ENCODE measurements around the gene KIAA0232. TPM values are rescaled to one million over a fixed set of nuclear protein-coding genes. Genes with fewer than 3 reads are reported as not detected.

The KIAA0232 gene
- total and polyA plus RNA-seq, 9 of the 15 experiments (the other 6 are each of a cell fraction or from before 2014, with no cell fraction given) = 3.5 to 17.4 (median 13.0) TPM

DNA sequence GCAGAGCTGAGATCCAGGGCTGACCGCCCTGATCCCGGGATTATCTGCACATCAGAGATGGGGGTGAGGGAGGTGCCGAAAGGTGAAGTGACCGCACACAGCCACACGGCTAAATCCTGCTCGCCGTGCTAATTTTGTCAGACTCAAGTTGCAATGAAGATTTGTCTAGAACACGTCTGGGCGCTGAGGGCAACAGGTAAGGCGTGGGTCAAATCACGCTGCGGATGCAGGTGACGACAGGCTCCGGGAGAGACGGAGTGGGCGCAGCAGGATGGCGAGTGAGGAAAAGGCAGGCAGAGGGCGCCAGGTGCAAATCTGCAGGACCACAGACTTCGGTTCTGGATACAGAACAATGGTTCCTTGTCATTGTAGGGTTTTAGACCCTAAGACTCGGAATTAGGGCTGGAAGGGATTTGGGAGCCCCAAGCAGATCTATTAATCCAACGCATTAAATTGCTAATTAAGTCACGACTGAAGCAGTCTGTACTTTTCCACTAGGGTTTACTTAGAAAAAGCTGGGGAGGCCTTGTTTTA is 125.2 kb downstream of the KIAA0232 start (continued):
- TF ChIP-seq, protein P1, sequence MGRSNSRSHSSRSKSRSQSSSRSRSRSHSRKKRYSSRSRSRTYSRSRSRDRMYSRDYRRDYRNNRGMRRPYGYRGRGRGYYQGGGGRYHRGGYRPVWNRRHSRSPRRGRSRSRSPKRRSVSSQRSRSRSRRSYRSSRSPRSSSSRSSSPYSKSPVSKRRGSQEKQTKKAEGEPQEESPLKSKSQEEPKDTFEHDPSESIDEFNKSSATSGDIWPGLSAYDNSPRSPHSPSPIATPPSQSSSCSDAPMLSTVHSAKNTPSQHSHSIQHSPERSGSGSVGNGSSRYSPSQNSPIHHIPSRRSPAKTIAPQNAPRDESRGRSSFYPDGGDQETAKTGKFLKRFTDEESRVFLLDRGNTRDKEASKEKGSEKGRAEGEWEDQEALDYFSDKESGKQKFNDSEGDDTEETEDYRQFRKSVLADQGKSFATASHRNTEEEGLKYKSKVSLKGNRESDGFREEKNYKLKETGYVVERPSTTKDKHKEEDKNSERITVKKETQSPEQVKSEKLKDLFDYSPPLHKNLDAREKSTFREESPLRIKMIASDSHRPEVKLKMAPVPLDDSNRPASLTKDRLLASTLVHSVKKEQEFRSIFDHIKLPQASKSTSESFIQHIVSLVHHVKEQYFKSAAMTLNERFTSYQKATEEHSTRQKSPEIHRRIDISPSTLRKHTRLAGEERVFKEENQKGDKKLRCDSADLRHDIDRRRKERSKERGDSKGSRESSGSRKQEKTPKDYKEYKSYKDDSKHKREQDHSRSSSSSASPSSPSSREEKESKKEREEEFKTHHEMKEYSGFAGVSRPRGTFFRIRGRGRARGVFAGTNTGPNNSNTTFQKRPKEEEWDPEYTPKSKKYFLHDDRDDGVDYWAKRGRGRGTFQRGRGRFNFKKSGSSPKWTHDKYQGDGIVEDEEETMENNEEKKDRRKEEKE (IDR thresholded peaks at IDR 0.05; ENCODE audit: borderline replicate concordance in 1 of 2, control insufficient read depth in 1 of 2, low read depth in 2 of 2, low read length in 1 of 2) = no peak
- TF ChIP-seq MTA2 (IDR thresholded peaks at IDR 0.05; ENCODE audit: low read depth) = no peak
- no peak for TF ChIP-seq NR1H2 (CRISPR knock-in tag; IDR thresholded peaks at IDR 0.05)
- no peak for TF ChIP-seq ZNF77 (CRISPR knock-in tag; IDR thresholded peaks at IDR 0.05)
- TF ChIP-seq DEAF1 (CRISPR knock-in tag; IDR thresholded peaks at IDR 0.05) = peak; percentile 34; the same call in 1 of the 2 replicates
- TF ChIP-seq ZEB2 (IDR thresholded peaks at IDR 0.05) = 0 out of 2 replicates have a peak, but pooled peaks have one; percentile 36
- no peak for TF ChIP-seq ETV5 (CRISPR knock-in tag; IDR thresholded peaks at IDR 0.05; ENCODE audit: low read depth)
- TF ChIP-seq ZNF583 (CRISPR knock-in tag; IDR thresholded peaks at IDR 0.05) = 0 out of 2 replicates have a peak, but pooled peaks have one; percentile 20
- TF ChIP-seq ADNP (tag; IDR thresholded peaks at IDR 0.05) = no peak
- TF ChIP-seq MLX (CRISPR knock-in tag; conservative IDR thresholded peaks at IDR 0.05) = no peak
- no peak for TF ChIP-seq HCFC1 (IDR thresholded peaks at IDR 0.05; ENCODE audit: low read depth, low read length)
- TF ChIP-seq, protein P2, sequence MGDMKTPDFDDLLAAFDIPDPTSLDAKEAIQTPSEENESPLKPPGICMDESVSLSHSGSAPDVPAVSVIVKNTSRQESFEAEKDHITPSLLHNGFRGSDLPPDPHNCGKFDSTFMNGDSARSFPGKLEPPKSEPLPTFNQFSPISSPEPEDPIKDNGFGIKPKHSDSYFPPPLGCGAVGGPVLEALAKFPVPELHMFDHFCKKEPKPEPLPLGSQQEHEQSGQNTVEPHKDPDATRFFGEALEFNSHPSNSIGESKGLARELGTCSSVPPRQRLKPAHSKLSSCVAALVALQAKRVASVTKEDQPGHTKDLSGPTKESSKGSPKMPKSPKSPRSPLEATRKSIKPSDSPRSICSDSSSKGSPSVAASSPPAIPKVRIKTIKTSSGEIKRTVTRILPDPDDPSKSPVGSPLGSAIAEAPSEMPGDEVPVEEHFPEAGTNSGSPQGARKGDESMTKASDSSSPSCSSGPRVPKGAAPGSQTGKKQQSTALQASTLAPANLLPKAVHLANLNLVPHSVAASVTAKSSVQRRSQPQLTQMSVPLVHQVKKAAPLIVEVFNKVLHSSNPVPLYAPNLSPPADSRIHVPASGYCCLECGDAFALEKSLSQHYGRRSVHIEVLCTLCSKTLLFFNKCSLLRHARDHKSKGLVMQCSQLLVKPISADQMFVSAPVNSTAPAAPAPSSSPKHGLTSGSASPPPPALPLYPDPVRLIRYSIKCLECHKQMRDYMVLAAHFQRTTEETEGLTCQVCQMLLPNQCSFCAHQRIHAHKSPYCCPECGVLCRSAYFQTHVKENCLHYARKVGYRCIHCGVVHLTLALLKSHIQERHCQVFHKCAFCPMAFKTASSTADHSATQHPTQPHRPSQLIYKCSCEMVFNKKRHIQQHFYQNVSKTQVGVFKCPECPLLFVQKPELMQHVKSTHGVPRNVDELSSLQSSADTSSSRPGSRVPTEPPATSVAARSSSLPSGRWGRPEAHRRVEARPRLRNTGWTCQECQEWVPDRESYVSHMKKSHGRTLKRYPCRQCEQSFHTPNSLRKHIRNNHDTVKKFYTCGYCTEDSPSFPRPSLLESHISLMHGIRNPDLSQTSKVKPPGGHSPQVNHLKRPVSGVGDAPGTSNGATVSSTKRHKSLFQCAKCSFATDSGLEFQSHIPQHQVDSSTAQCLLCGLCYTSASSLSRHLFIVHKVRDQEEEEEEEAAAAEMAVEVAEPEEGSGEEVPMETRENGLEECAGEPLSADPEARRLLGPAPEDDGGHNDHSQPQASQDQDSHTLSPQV (IDR thresholded peaks at IDR 0.05) = peak; percentile 22; the same call in 1 of the 2 replicates
- TF ChIP-seq YY1 (IDR thresholded peaks at IDR 0.05; ENCODE audit: borderline replicate concordance in 1 of 3, control insufficient read depth in 1 of 3, extremely low read depth in 1 of 3, insufficient read depth in 3 of 3, insufficient read length in 1 of 3, insufficient replicate concordance in 2 of 3, low read depth in 1 of 3, low read length in 2 of 3) = no peak
- no peak for TF ChIP-seq ZKSCAN3 (CRISPR knock-in tag; IDR thresholded peaks at IDR 0.05)
- no peak for TF ChIP-seq ZZZ3 (IDR thresholded peaks at IDR 0.05)
- no peak for TF ChIP-seq NFYB (IDR thresholded peaks at IDR 0.05; ENCODE audit: extremely low read depth, insufficient read length)
- no peak for TF ChIP-seq HLTF (IDR thresholded peaks at IDR 0.05)
- no peak for TF ChIP-seq NR2F6 (CRISPR knock-in tag; IDR thresholded peaks at IDR 0.05)
- peak; percentile 30; the same call in 1 of the 2 replicates for TF ChIP-seq SMC3 (conservative IDR thresholded peaks at IDR 0.05; ENCODE audit: insufficient read depth, low read depth, low read length)

All from K562 (cell line).